LNCaP clone FGC (cell line): Measurements from ENCODE around the gene GABRG3.

Experiments
- DNase-seq: peaks from one replicate; pipeline ENCODE4 v3.0.0-alpha.2; 2011; ENCODE audit warnings: low read depth
- H3K4me3 ChIP-seq: 2 replicates; pipeline ENCODE4 v1.5.1; 2011; ENCODE audit warnings: mild to moderate bottlenecking, low read depth, low read length, control low read depth
- CTCF ChIP-seq: IDR thresholded peaks from 2 replicates; pipeline ENCODE4 v1.5.1; 2012; ENCODE audit warnings: mild to moderate bottlenecking; ENCODE audit not compliant: control insufficient read depth, insufficient read depth; ENCODE audit errors: extremely low read depth

GABRG3 gene

DNA sequence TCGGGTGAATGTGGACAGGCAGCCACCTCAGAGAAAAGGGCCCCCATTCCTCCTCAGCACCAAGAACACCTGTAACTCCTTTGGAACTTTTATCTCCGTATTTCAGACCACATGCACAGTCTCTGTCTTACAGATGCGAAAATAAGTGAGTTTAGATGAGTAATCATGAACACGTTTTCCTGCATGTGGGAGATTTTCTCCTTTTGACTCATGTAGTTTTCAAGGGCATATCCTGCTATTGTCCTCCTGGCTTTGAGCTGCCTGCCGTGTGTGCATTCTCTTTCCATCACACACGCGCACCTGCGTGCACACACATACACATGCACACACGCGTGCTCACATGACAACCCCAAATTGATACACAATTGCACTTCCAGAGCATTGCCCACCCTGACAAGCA is 239.2 kb downstream of the GABRG3 start:
- no peak for TF ChIP-seq CTCF
- DNase-seq, result no peak
- no peak overlapping the region for H3K4me3 ChIP-seq

GRCh38 chr15:27214032-27214431 is 243.1 kb downstream of the GABRG3 start:
- no peak for TF ChIP-seq CTCF
- DNase-seq, result no peak
- H3K4me3 ChIP-seq, result no peak overlapping the region

DNA sequence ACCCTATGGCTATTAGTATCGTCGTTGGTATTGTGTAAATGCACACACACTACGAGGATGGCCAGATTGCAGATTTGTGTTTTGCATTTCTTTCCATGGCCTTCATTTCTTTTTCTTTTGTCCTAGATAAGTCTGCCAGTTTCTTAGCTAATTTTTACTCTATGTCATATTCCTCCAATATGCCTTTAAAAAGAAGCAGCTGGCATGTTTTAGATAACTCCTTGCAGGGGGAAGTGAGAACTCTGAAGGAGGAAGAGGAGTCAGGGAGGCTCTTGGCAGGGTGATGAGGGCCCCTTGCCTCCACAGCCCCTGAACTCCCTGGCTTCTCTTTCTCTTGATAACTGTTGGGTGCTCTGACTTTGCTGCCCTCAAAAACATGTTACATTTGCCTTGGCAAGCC is 244.0 kb downstream of the GABRG3 start:
- TF ChIP-seq CTCF, result no peak
- no peak for DNase-seq

DNA sequence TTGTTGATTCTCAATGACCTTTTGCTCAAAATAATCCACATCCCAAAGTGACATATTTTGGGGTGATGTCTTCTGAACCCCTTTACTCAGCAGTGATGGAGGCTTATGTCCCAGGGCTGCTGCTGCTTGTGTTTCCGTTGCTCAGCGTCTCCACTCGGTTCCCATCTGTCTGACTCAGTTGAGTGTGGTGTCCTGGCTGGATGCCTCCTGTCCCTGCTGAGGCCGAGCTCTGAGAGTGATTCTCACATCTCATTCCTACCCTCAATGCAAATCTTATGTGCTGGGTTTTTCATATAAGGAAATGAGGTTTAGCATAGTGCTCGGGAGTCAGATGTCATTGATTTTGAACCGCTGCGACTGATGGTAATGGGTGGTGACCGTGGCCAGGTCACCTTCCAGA is 247.4 kb downstream of the GABRG3 start:
- no peak for TF ChIP-seq CTCF
- DNase-seq, result no peak
- H3K4me3 ChIP-seq, result no peak overlapping the region

More for the DNA sequence above, 244.0 kb downstream of the GABRG3 start:
- H3K4me3 ChIP-seq, result no peak overlapping the region

GRCh38 chr15:27219636-27220035 is 248.7 kb downstream of the GABRG3 start:
- H3K4me3 ChIP-seq, result no peak overlapping the region
- no peak for TF ChIP-seq CTCF
- DNase-seq, result no peak

GRCh38 chr15:27220199-27220598 is 249.2 kb downstream of the GABRG3 start:
- DNase-seq, result no peak
- no peak overlapping the region for H3K4me3 ChIP-seq
- no peak for TF ChIP-seq CTCF

DNA sequence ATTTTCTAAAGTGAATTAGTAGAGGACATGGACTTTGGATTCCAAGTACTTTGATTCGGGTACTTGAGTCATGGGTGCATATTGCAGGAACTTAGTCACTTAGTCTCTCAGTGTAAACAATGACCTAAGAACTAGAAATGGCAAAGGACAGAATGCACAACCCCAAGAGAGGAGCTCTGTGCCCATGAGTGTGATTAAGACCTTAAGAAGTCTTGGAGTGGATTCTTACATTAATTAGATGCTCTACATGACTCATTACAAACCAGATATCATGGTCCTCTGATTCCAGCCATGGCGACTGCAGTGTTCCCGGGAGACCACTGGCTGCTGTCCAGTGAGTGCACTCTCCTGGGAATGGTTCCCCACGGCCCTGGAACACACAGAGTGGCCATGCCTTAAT is 251.5 kb downstream of the GABRG3 start:
- no peak for DNase-seq
- no peak overlapping the region for H3K4me3 ChIP-seq
- TF ChIP-seq CTCF, result no peak
